AG08395 (cell line): ENCODE results near the gene GRAMD1B.

Experiments
- DNase-seq: peaks from one replicate; pipeline ENCODE4 v3.0.0; 2012; ENCODE audit warnings: mixed read lengths, low spot score

The GRAMD1B gene

GRCh38 chr11:123587559-123587958, 157.5 kb downstream of the GRAMD1B start:
- no peak for DNase-seq

GRCh38 chr11:123588117-123588863, 158.2 kb downstream of the GRAMD1B start:
- no peak for DNase-seq

GRCh38 chr11:123588864-123589262, 158.8 kb downstream of the GRAMD1B start:
- no peak for DNase-seq

GRCh38 chr11:123590296-123590912, 160.3 kb downstream of the GRAMD1B start:
- peak; percentile 91 for DNase-seq

- no peak for DNase-seq
Observed at GRCh38 chr11:123593570-123593969, 163.5 kb downstream of the GRAMD1B start.

GRCh38 chr11:123594188-123594901, 164.3 kb downstream of the GRAMD1B start:
- DNase-seq, result peak; percentile 47

GRCh38 chr11:123594921-123595320, 164.9 kb downstream of the GRAMD1B start:
- DNase-seq, result no peak

GRCh38 chr11:123597859-123598258, 167.8 kb downstream of the GRAMD1B start:
- no peak for DNase-seq

- DNase-seq, result peak; percentile 71
Observed at GRCh38 chr11:123601136-123601535, 171.1 kb downstream of the GRAMD1B start.

- DNase-seq, result no peak
Observed at GRCh38 chr11:123601743-123602142, 171.7 kb downstream of the GRAMD1B start.

- DNase-seq, result no peak
Observed at GRCh38 chr11:123603666-123604065, 173.6 kb downstream of the GRAMD1B start.

GRCh38 chr11:123607781-123608180, 177.7 kb downstream of the GRAMD1B start:
- DNase-seq, result no peak

GRCh38 chr11:123608371-123608770, 178.3 kb downstream of the GRAMD1B start:
- DNase-seq, result no peak

- DNase-seq, result no peak
Observed at GRCh38 chr11:123608945-123609344, 178.9 kb downstream of the GRAMD1B start.

GRCh38 chr11:123611698-123612097, 181.6 kb downstream of the GRAMD1B start:
- no peak for DNase-seq

- peak; percentile 92 for DNase-seq
Observed at GRCh38 chr11:123616505-123617198, 186.6 kb downstream of the GRAMD1B start.

- DNase-seq, result no peak
Observed at GRCh38 chr11:123622576-123622975, 192.5 kb downstream of the GRAMD1B start.

GRCh38 chr11:123624974-123625373, 194.9 kb downstream of the GRAMD1B start:
- peak; percentile 33 for DNase-seq

GRCh38 chr11:123628936-123629683, 199.0 kb downstream of the GRAMD1B start:
- peak; percentile 69 for DNase-seq

- no peak for DNase-seq
Observed at GRCh38 chr11:123630126-123630608, 200.1 kb downstream of the GRAMD1B start.

- no peak for DNase-seq
Observed at GRCh38 chr11:123640029-123640428, 210.0 kb downstream of the GRAMD1B start.
